WTC11 (cell line): Measurements from ENCODE around the gene GALNT2. TPM values are rescaled to one million over a fixed set of nuclear protein-coding genes. Genes with fewer than 3 reads are reported as not detected.

Experiments used
- ATAC-seq: fragments of 200-7000 bp; cut with Tn5 transposase; 2 replicates; pipeline ENCODE4 v1.10.0; 2021; ENCODE audit warnings: mild to moderate bottlenecking, moderate library complexity
- CTCF ChIA-PET: fragments of 300-600 bp; sonication (Branson Sonifier 250); formaldehyde crosslinking; loops from one replicate; lab custom pipeline; 2021; ENCODE audit warnings: antibody characterized with exemption; lab: Charles Lee
- POLR2A ChIA-PET: fragments of 350-600 bp; sonication (Branson Sonifier 250); formaldehyde crosslinking; loops from one replicate; lab custom pipeline; 2021; ENCODE audit warnings: antibody characterized with exemption; lab: Charles Lee
- DNase-seq: peaks from one replicate; pipeline ENCODE4 v3.0.0; 2021; ENCODE audit warnings: low spot score
- H3K27ac Mint-ChIP-seq: 2 replicates; pipeline ENCODE4 v1.8.0; 2021; ENCODE audit warnings: mixed read lengths
- H3K27me3 Mint-ChIP-seq: 2 replicates; pipeline ENCODE4 v1.8.0; 2021; ENCODE audit warnings: low read depth, mild to moderate bottlenecking, moderate library complexity, mixed read lengths
- H3K36me3 Mint-ChIP-seq: 2 replicates; pipeline ENCODE4 v1.8.0; 2021; ENCODE audit warnings: mixed read lengths
- H3K4me1 Mint-ChIP-seq: 2 replicates; pipeline ENCODE4 v1.8.0; 2022; ENCODE audit warnings: mixed read lengths
- H3K4me3 Mint-ChIP-seq: 2 replicates; pipeline ENCODE4 v1.8.0; 2021; ENCODE audit warnings: mild to moderate bottlenecking, moderate library complexity, mixed read lengths
- H3K9me3 Mint-ChIP-seq: 2 replicates; pipeline ENCODE4 v1.8.0; 2021; ENCODE audit warnings: mixed read lengths
- AFF4 ChIP-seq: sonication (generic); formaldehyde crosslinking; IDR thresholded peaks from 2 replicates; pipeline ENCODE4 v1.8.1; 2023; ENCODE audit warnings: mild to moderate bottlenecking, missing genetic modification reagents, borderline replicate concordance
- ATF3 ChIP-seq: sonication (generic); formaldehyde crosslinking; conservative IDR thresholded peaks from 2 replicates; pipeline ENCODE4 v1.8.1; 2022; ENCODE audit warnings: mild to moderate bottlenecking, missing genetic modification reagents
- ATF6 ChIP-seq: sonication (generic); formaldehyde crosslinking; IDR thresholded peaks from 2 replicates; pipeline ENCODE4 v1.8.1; 2023; ENCODE audit warnings: mild to moderate bottlenecking, missing genetic modification reagents
- CREB1 ChIP-seq: sonication (generic); formaldehyde crosslinking; IDR thresholded peaks from 2 replicates; pipeline ENCODE4 v1.8.0; 2023; ENCODE audit warnings: mild to moderate bottlenecking, missing genetic modification reagents
- E2F1 ChIP-seq: sonication (generic); formaldehyde crosslinking; IDR thresholded peaks from 2 replicates; pipeline ENCODE4 v1.8.0; 2022; ENCODE audit warnings: mild to moderate bottlenecking, missing genetic modification reagents
- ETV6 ChIP-seq: sonication (generic); formaldehyde crosslinking; IDR thresholded peaks from 2 replicates; pipeline ENCODE4 v1.8.1; 2022; ENCODE audit warnings: mild to moderate bottlenecking, missing genetic modification reagents
- MAX ChIP-seq: sonication (generic); formaldehyde crosslinking; IDR thresholded peaks from 2 replicates; pipeline ENCODE4 v1.8.0; 2022; ENCODE audit warnings: mild to moderate bottlenecking, missing genetic modification reagents
- MYBL2 ChIP-seq: sonication (generic); formaldehyde crosslinking; IDR thresholded peaks from 2 replicates; pipeline ENCODE4 v1.8.1; 2023; ENCODE audit warnings: mild to moderate bottlenecking, moderate library complexity, missing genetic modification reagents
- NR1H2 ChIP-seq: sonication (generic); formaldehyde crosslinking; IDR thresholded peaks from 2 replicates; pipeline ENCODE4 v1.9.0; 2021; ENCODE audit warnings: mild to moderate bottlenecking, moderate library complexity, missing genetic modification reagents
- RELA ChIP-seq: sonication (generic); formaldehyde crosslinking; IDR thresholded peaks from 2 replicates; pipeline ENCODE4 v1.8.1; 2022; ENCODE audit warnings: missing genetic modification reagents, mild to moderate bottlenecking, borderline replicate concordance
- SOX15 ChIP-seq: fragments of 250-450 bp; sonication (Bioruptor Pico); IDR thresholded peaks from 2 replicates; pipeline ENCODE4 v1.9.0; 2021; ENCODE audit warnings: mild to moderate bottlenecking
- TEAD1 ChIP-seq: sonication (generic); formaldehyde crosslinking; IDR thresholded peaks from 2 replicates; pipeline ENCODE4 v1.8.0; 2022; ENCODE audit warnings: mild to moderate bottlenecking, missing genetic modification reagents
- TEAD4 ChIP-seq: sonication (generic); formaldehyde crosslinking; IDR thresholded peaks from 2 replicates; pipeline ENCODE4 v1.8.0; 2022; ENCODE audit warnings: mild to moderate bottlenecking, missing genetic modification reagents
- USF1 ChIP-seq: sonication (generic); formaldehyde crosslinking; IDR thresholded peaks from 2 replicates; pipeline ENCODE4 v1.8.0; 2022; ENCODE audit warnings: mild to moderate bottlenecking, missing genetic modification reagents
- ZNF317 ChIP-seq: sonication (generic); formaldehyde crosslinking; IDR thresholded peaks from 2 replicates; pipeline ENCODE4 v1.8.1; 2023; ENCODE audit warnings: low read depth, mild to moderate bottlenecking, moderate library complexity, missing genetic modification reagents, borderline replicate concordance
- ZNF671 ChIP-seq: fragments of 250-450 bp; sonication (Bioruptor Pico); IDR thresholded peaks from 2 replicates; pipeline ENCODE4 v1.8.0; 2021; ENCODE audit warnings: mild to moderate bottlenecking
- total RNA-seq: library from RNA; stranded (reverse); gene quantifications from 3 replicates; pipeline ENCODE4 v1.2.3, GENCODE V29; 2021

GALNT2 gene
- total RNA-seq, 1 experiment from 2014 or later, result 74.8 TPM

- TF ChIP-seq ZNF317 (CRISPR knock-in tag), result no peak
- no peak for TF ChIP-seq ETV6 (CRISPR knock-in tag)
Measured at GRCh38 chr1:230069796-230070195, 2.8 kb downstream of the GALNT2 start (continued).

GRCh38 chr1:230070321-230071208, 3.5 kb downstream of the GALNT2 start:
- peaks cover 60% of the 10 kb centered on the region for H3K4me1 Mint-ChIP-seq
- H3K4me3 Mint-ChIP-seq, result no peak overlapping the region

More at GRCh38 chr1:230070321-230071208, 3.5 kb downstream of the GALNT2 start:
- CTCF ChIA-PET, result no interaction called here
- H3K36me3 Mint-ChIP-seq, result no peaks in the 10 kb centered on the region
- DNase-seq, result no peak
- H3K27me3 Mint-ChIP-seq, result peaks cover 12% of the 10 kb centered on the region
- TF ChIP-seq NR1H2 (CRISPR knock-in tag) (no peak), MYBL2 (CRISPR knock-in tag) (no peak), E2F1 (CRISPR knock-in tag) (no peak), SOX15 (no peak), ATF3 (CRISPR knock-in tag) (no peak), AFF4 (CRISPR knock-in tag) (no peak), CREB1 (CRISPR knock-in tag) (no peak), ATF6 (CRISPR knock-in tag) (no peak), TEAD1 (no peak), USF1 (CRISPR knock-in tag) (no peak), RELA (CRISPR knock-in tag) (no peak), TEAD4 (CRISPR knock-in tag) (no peak), MAX (CRISPR knock-in tag) (no peak), ZNF671 (CRISPR knock-in tag) (no peak)
- TF ChIP-seq, all 79 proteins: peak for 0
- no peaks in the 10 kb centered on the region for H3K9me3 Mint-ChIP-seq
- H3K27ac Mint-ChIP-seq, result no peak overlapping the region
- no peak for ATAC-seq
- POLR2A ChIA-PET, result interaction anchor here (1.4 kb wide), 1 partner anchor 9 kb away, joined by 3 read pairs; no protein-coding TSS in a partner anchor
